ENCODE results near the gene PCDHA10.
A peak's percentile ranks its signal among the peaks of the same experiment; 100 is the strongest.
"Not testable (repeated sequence)": the region's sequence is repeated elsewhere in the genome, so short reads cannot be mapped to it uniquely, and the experiment has no call there.

The PCDHA10 gene

GRCh38 chr5:140855772-140856674, at the start of gene PCDHA10:
Gene PCDHA10 (plus strand): TSS chr5:140855897. CDS start chr5:140856049, 152 bp downstream.
- DNase-seq: no peak

- no peak for DNase-seq
Measured at GRCh38 chr5:140806834-140807775, 48.6 kb upstream of the PCDHA10 start, which contains the start of gene PCDHA4. Gene PCDHA4 (plus strand): TSS chr5:140807068.

- DNase-seq: not testable (repeated sequence)
Measured at GRCh38 chr5:140808241-140808888, 47.3 kb upstream of the PCDHA10 start.

GRCh38 chr5:140808889-140809291, 46.8 kb upstream of the PCDHA10 start:
- no peak for DNase-seq

GRCh38 chr5:140821375-140822280, 34.1 kb upstream of the PCDHA10 start, which contains the start of gene PCDHA5:
Gene PCDHA5 (plus strand): TSS chr5:140821613.
- no peak for DNase-seq

GRCh38 chr5:140822281-140822629, 33.4 kb upstream of the PCDHA10 start:
- no peak for DNase-seq

- not testable (repeated sequence) for DNase-seq
Measured at GRCh38 chr5:140822969-140823368, 32.7 kb upstream of the PCDHA10 start.

GRCh38 chr5:140823475-140823874, 32.2 kb upstream of the PCDHA10 start:
- DNase-seq: no peak

- no peak for DNase-seq
Measured at GRCh38 chr5:140827704-140828361, 27.9 kb upstream of the PCDHA10 start, which contains the start of gene PCDHA6. Gene PCDHA6 (plus strand): TSS chr5:140827960. CDS start chr5:140828092, 132 bp downstream.

- DNase-seq: no peak
Measured at GRCh38 chr5:140828362-140828737, 27.3 kb upstream of the PCDHA10 start.

GRCh38 chr5:140829511-140830501, 25.9 kb upstream of the PCDHA10 start:
- not testable (repeated sequence) for DNase-seq

GRCh38 chr5:140833993-140834392, 21.7 kb upstream of the PCDHA10 start, which contains the start of gene PCDHA7:
Gene PCDHA7 (plus strand): TSS chr5:140834269. CDS start chr5:140834384, 115 bp downstream.
- no peak for DNase-seq

GRCh38 chr5:140834439-140835008, 21.2 kb upstream of the PCDHA10 start:
- DNase-seq: not testable (repeated sequence)

GRCh38 chr5:140835622-140836510, 19.8 kb upstream of the PCDHA10 start:
- DNase-seq: no peak

- DNase-seq: peak; percentile 4
Measured at GRCh38 chr5:140840978-140841962, 14.4 kb upstream of the PCDHA10 start, which contains the start of gene PCDHA8. Gene PCDHA8 (plus strand): TSS chr5:140841187. CDS start chr5:140841322, 135 bp downstream.
